ENCODE measurements around the gene CFAP45. TPM values are rescaled to one million over a fixed set of nuclear protein-coding genes. Genes with fewer than 3 reads are reported as not detected.
A peak's percentile ranks its signal among the peaks of the same experiment; 100 is the strongest.
"Not testable (repeated sequence)": the region's sequence is repeated elsewhere in the genome, so short reads cannot be mapped to it uniquely, and the experiment has no call there.

CFAP45 gene
- total RNA-seq, 2 donors from 2014 or later: 0.31 to 0.34 TPM

DNA sequence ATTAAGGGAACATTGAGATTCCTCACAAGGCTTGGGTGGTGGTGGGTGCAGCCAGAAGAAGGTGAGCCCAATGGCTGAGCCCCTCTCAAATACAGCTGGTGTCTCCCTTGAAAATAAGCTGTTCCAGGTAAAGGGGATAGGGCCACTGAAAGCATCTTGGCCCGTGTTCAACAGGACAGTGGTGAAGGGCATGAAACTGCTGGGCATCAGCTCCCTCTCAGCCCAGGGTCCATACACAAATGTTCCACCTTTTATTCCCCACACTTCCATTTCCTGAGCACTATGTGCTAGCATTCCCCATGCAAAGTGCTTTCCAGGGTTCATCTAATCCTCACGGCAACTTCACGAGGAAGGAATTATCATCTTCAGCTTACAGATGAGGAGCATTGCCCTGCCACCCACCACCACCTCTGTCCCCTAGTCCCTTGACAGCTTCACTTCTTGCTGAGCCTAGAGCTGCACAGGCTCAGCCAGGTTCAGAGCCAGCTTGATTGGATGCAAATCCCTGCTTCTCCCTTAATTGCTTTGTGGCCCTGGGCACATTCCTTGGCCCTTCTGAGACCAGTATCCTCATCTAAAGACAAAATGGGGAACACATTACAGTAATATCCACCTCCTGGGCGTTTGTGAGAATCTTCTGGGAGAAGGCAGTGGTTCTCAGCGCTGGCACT is 15.7 kb upstream of the CFAP45 start:
- DNase-seq (peak in 1 of 2 donors; percentile 15), ATAC-seq (no peak)
- intact Hi-C loops (cut with DNase I, micrococcal nuclease): no loop called here

DNA sequence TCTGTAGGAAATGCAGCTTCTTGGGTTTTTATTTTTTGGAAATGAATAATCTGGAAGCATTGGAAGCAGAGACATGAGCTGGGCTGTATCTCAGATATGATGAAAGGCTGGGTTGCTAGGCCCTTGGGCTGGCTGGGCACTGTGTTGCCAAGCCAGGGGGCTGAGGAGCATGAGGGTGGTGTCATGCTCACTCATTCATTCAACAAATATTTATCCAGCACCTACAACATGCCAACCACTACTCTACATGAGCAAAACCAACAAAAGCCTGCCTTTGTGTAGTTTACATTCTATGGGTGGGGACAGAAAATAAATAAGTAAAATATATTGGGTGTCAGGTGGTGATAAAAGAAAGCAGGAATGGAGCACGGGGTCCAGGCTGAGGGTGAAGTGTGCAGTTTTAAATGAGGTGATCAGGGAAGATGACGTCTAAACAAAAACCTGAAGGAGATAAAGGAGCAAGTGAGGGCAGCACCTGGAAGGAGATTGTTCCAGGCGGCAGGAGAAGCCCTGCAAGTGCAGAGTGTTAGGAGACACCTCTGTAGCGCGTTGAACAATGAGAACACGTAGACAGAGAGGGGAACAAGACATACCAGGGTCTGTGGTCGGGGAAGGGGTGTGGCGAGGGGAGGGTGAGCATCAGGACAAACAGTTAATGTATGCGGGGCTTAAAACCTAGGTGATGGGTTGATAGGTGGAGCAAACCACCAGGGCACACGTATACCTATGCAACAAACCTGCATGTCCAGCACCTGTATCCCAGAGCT is 14.5 kb upstream of the CFAP45 start:
- intact Hi-C loops (cut with DNase I, micrococcal nuclease): no loop called here
- ATAC-seq: peak; percentile 57
- DNase-seq: peak in 1 of 2 donors; percentile 32

GRCh38 chr1:159913451-159914192 is 13.7 kb upstream of the CFAP45 start:
- peak; percentile 55 for ATAC-seq
- DNase-seq: no peak
- intact Hi-C loops (cut with DNase I, micrococcal nuclease): no loop called here

DNA sequence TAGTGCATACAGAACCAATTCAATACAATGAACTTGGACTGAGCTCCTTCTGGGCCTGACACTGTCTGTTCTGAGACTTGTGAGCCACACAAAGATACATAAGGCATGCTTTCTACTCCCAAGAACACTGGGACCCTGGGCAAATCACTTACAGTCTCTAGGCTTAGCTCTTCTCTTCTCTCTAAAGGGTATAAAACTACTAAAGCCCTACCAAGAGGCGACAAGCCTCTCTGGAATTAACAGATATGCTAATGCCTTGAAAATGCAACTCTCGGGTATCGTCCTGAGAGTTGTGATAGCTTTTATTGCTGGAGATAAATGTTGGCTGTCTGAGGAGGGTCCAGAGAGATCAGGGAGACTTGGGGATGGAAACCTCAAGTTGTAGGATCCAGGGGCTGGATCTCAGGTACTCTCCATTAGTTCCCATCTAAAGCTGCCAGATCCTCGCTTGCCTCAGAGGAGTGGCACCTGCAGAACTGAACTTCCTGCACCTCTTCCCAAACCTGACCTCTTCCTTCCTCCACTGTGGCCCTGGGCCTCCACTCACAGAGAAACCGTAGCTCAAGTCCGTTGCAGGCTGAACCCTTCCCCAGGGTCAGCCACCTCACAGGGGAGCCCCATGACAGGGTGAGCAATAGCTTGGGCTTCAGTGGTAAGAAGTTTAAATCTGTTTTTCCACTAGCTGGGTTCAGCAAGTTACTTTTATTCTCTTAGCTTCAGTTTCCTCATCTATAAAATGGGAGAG is 11.5 kb upstream of the CFAP45 start:
- DNase-seq: no peak
- intact Hi-C loops (cut with DNase I, micrococcal nuclease): no loop called here

DNA sequence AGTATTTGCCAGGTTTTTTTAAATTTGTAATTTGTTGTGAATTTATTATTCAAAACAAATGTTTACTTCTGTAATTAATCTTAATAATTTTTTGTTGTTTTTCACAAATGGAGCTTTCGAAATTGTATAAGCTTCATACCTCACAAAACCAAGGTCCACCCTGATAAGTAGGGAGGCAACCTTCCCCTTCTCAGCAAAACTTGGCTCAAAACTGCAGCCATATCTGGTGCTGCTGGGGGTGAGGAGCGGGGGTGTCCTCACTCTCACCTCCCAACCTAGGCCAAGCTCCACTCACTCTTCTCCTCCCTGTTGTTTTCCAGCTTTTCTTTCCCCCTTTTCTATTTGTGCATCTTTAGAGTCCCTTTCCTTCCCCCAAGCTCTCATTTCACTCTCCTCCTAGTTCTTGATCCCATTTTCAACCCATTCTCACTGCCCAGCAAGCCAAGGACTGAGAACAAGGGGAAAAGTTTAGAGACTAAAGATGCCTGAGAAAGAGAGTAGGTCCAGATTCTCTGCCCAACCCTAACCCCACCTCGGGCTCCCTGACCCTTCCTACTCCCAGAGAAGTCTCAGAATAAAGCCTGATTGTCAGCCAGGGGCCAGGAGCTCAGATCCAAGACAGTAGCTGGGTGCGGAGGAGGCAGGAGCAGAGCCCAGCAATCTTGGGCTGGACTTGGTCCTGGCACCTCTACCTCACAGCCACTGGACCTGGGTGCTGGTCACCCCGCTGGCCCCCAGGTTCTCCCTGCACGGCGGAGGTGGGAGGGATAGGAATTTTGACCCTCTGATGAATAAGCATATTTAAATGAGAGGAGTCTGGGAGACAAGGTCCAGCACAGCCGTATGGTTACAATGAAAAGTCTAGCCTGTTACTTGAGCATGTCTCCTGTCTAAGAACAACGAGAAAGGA is 8.3 kb upstream of the CFAP45 start:
- DNase-seq (no peak), ATAC-seq (no peak)
- intact Hi-C loops (cut with DNase I, micrococcal nuclease): no loop called here

More for the DNA sequence above, 11.5 kb upstream of the CFAP45 start:
- ATAC-seq: no peak

- intact Hi-C loops (cut with DNase I, micrococcal nuclease): no loop called here
- no peak for ATAC-seq
These were observed 7.0 kb upstream of the CFAP45 start for GRCh38 chr1:159906960-159907359.

DNA sequence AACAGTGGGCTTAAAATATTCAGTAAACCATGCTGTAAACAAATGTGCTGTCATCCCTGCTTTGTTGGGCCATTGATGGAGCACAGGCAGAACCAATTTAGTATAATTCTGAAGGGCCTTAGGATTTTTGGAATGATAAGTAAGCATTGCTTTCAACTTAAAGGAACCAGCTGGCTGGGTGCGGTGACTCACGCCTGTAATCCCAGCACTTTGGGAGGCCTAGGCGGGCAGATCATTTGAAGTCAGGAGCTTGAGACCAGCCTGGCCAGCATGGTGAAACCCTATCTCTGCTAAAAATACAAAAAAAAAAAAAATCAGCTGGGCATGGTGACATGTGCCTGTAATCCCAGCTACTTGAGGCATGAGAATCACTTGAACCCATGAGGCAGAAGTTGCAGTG is 4.1 kb upstream of the CFAP45 start:
- ATAC-seq; DNase-seq; intact Hi-C loops (cut with DNase I, micrococcal nuclease): not testable (repeated sequence)

More at GRCh38 chr1:159906960-159907359, 7.0 kb upstream of the CFAP45 start:
- no peak for DNase-seq

GRCh38 chr1:159902541-159902940 is 2.6 kb upstream of the CFAP45 start:
- ATAC-seq (no peak), DNase-seq (no peak)
- intact Hi-C loops (cut with DNase I, micrococcal nuclease): no loop called here

DNA sequence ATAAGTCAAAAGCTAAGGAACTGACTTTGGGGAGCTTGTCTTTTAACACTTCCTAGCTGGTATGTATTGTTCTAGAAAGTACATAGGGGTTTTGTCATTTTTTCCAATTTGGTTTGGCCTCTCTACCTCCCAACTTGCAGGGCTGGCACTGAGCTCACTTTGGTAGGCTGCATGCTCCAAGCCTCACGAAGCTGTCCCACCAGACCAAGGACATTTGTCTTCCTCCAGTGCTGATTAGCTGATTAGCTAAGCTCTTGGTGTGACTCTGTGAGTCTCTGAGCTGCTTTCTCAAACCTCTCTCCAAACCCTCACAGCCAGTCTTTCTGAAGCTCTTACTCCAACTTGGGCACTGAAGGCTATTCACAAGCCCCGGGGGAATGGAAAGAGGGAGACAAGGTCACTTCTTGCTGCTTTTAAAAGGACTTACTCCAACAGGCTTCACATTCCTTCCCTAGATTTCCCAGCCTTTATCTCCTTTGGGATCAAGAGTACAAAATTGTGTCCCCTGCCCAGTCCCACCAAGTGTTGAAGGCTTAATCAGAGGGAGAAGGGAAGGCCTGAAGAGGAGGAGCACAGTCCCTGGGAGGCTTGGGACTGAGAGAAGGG is 893 bp upstream of the CFAP45 start:
- DNase-seq (no peak), ATAC-seq (no peak)
- intact Hi-C loops (cut with DNase I, micrococcal nuclease): no loop called here

DNA sequence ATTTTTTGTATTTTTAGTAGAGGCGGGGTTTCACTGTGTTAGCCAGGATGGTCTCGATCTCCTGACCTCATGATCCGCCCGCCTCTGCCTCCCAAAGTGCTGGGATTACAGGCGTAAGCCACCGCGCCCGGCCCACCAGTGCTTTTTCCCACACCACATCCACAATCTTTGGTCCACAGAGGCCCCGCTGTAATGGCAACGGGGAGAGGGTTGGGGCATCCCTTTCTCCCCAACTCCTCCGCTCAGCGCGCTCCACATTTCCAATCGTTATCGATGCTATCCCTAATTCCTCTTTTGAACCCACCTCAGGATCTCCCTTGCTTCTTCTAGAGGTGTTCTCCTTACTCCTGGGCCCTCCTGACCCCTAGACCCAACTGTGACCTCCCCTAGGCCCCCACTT is 331 bp downstream of the CFAP45 start:
- ATAC-seq; intact Hi-C loops (cut with DNase I, micrococcal nuclease): not testable (repeated sequence)

GRCh38 chr1:159898527-159898926 is 1.4 kb downstream of the CFAP45 start:
- DNase-seq (no peak), ATAC-seq (no peak)
- intact Hi-C loops (cut with DNase I, micrococcal nuclease): no loop called here

More for the DNA sequence above, 331 bp downstream of the CFAP45 start:
- DNase-seq: not testable (repeated sequence)

DNA sequence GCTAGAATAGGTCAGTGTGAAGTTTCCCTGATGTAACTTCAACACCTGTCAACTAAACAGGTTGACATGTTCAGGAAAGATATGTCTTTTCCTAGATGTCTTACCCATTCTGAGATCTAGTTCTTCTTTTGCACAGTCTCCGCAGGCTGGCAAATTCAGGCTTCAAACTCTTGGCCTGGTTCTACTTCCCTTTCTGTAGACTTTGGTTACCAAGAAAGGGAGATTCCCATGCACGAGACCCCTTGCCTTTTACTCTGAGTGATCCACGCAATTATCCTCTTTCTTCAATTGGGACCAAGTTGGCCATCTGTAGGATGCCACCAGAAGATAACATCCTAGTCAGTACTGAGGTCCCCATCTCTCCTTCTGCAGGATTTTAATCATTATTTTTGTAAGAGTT is 2.0 kb downstream of the CFAP45 start:
- intact Hi-C loops (cut with DNase I, micrococcal nuclease): no loop called here
- ATAC-seq (no peak), DNase-seq (no peak)

DNA sequence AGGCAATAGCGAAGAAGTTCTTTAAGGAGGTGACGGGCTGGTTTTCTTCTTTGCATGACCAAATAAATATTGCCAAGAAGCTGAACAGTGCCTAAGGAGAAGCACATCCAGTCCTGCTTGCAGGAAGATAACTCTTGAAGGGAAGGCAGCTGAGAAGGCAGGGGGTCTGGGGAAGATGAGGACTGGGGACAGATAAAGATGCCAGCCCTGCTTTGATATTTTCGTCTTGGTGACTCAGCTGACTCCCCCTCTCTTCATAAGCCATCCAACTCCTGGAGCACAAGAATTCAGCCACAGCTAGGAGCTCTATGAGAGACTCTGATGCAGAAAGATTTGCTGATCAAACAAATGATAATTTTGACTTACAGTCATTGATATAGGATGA is 3.4 kb downstream of the CFAP45 start:
- intact Hi-C loops (cut with DNase I, micrococcal nuclease): no loop called here
- ATAC-seq (no peak), DNase-seq (no peak)

GRCh38 chr1:159895836-159896545 is 4.0 kb downstream of the CFAP45 start:
- no peak for DNase-seq
- intact Hi-C loops (cut with DNase I, micrococcal nuclease): no loop called here
- no peak for ATAC-seq

GRCh38 chr1:159895286-159895685 is 4.7 kb downstream of the CFAP45 start:
- ATAC-seq (no peak), DNase-seq (no peak)
- intact Hi-C loops (cut with DNase I, micrococcal nuclease): no loop called here

DNA sequence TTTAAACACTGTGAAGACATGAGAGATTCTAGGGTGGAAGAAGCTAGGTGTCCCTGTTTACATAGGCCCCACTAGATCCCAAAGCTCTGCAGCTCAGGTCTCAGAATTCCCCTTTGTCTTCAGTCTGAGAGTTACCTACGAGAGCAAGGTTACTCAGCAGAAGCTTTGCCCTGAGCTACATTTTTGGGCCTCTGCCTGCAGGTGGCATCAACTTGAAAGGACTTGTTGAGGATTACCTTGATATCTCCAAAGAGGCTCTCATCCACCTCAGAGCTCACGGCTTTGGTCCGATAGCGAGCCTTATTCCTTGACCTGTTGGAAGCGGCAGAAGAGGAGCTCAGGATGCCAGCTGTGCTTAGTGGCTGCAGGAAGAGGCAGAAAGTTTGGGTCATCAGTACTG is 7.0 kb downstream of the CFAP45 start:
- ATAC-seq: peak; percentile 48
- intact Hi-C loops (cut with DNase I, micrococcal nuclease): loop anchor here in 1 of 2 donors (5.0 kb wide), 1 partner anchor 96 kb away; no protein-coding TSS in a partner anchor
- DNase-seq: no peak

Data from left colon (tissue), 2 donors.